GM21390 (cell line): ENCODE data around the gene GOLGA6L10.
"Not testable (repeated sequence)": the region's sequence is repeated elsewhere in the genome, so short reads cannot be mapped to it uniquely, and the experiment has no call there.

Experiments used
- ATAC-seq: cut with Tn5 transposase; IDR thresholded peaks from one replicate; pipeline ENCODE4 v1.9.1; 2021; ENCODE audit not compliant: unreplicated experiment

The GOLGA6L10 gene

GRCh38 chr15:82319522-82320278, 29.6 kb downstream of the GOLGA6L10 start:
- not testable (repeated sequence) for ATAC-seq

- not testable (repeated sequence) for ATAC-seq
Observed at GRCh38 chr15:82318281-82318680, 31.0 kb downstream of the GOLGA6L10 start.

- ATAC-seq, result not testable (repeated sequence)
Observed at GRCh38 chr15:82317516-82317915, 31.8 kb downstream of the GOLGA6L10 start.

- no peak for ATAC-seq
Observed at GRCh38 chr15:82317091-82317489, 32.2 kb downstream of the GOLGA6L10 start.

- ATAC-seq, result not testable (repeated sequence)
Observed at GRCh38 chr15:82316247-82317090, 32.8 kb downstream of the GOLGA6L10 start.

- ATAC-seq, result no peak
Observed at GRCh38 chr15:82315519-82316246, 33.6 kb downstream of the GOLGA6L10 start.

GRCh38 chr15:82314769-82315518, 34.3 kb downstream of the GOLGA6L10 start:
- no peak for ATAC-seq

- ATAC-seq, result not testable (repeated sequence)
Observed at GRCh38 chr15:82313951-82314768, 35.1 kb downstream of the GOLGA6L10 start.

- no peak for ATAC-seq
Observed at GRCh38 chr15:82313446-82313845, 35.8 kb downstream of the GOLGA6L10 start.

- ATAC-seq, result no peak
Observed at GRCh38 chr15:82312586-82313349, 36.5 kb downstream of the GOLGA6L10 start.

GRCh38 chr15:82311321-82311720, 38.0 kb downstream of the GOLGA6L10 start:
- not testable (repeated sequence) for ATAC-seq

- no peak for ATAC-seq
Observed at GRCh38 chr15:82309802-82310201, 39.5 kb downstream of the GOLGA6L10 start.

- ATAC-seq, result no peak
Observed at GRCh38 chr15:82307714-82308081, 41.6 kb downstream of the GOLGA6L10 start.

- no peak for ATAC-seq
Observed at GRCh38 chr15:82306791-82307713, 42.2 kb downstream of the GOLGA6L10 start.

- no peak for ATAC-seq
Observed at GRCh38 chr15:82305621-82306048, 43.6 kb downstream of the GOLGA6L10 start.

GRCh38 chr15:82304778-82305090, 44.5 kb downstream of the GOLGA6L10 start:
- ATAC-seq, result no peak

GRCh38 chr15:82303956-82304777, 45.1 kb downstream of the GOLGA6L10 start:
- no peak for ATAC-seq
